ENCODE measurements around the gene SPSB2.
"Not testable (repeated sequence)": the region's sequence is repeated elsewhere in the genome, so short reads cannot be mapped to it uniquely, and the experiment has no call there.

Gene SPSB2

GRCh38 chr12:6873094-6874014 lies at the start of gene SPSB2:
Gene SPSB2, minus strand, starts transcription at chr12:6873303. Its CDS starts 402 bp downstream, at chr12:6872901.
- peak; percentile 96 to 98 for DNase-seq (ENCODE audit: low read depth in 1 of 2, low spot score in 1 of 2)

GRCh38 chr12:6921996-6922946 lies 49.2 kb upstream of the SPSB2 start:
- no peak for DNase-seq (ENCODE audit: low read depth in 1 of 2, low spot score in 1 of 2)

GRCh38 chr12:6921539-6921938 lies 48.4 kb upstream of the SPSB2 start:
- DNase-seq (ENCODE audit: low read depth in 1 of 2, low spot score in 1 of 2) = no peak

GRCh38 chr12:6919588-6919987 lies 46.5 kb upstream of the SPSB2 start:
- DNase-seq (ENCODE audit: low read depth in 1 of 2, low spot score in 1 of 2) = no peak

GRCh38 chr12:6917491-6918231 lies 44.6 kb upstream of the SPSB2 start:
- no peak for DNase-seq (ENCODE audit: low read depth in 1 of 2, low spot score in 1 of 2)

GRCh38 chr12:6916426-6917200 lies 43.5 kb upstream of the SPSB2 start:
- no peak for DNase-seq (ENCODE audit: low read depth in 1 of 2, low spot score in 1 of 2)

GRCh38 chr12:6915789-6916285 lies 42.7 kb upstream of the SPSB2 start:
- no peak for DNase-seq (ENCODE audit: low read depth in 1 of 2, low spot score in 1 of 2)

GRCh38 chr12:6914947-6915788 lies 42.1 kb upstream of the SPSB2 start:
- DNase-seq (ENCODE audit: low read depth in 1 of 2, low spot score in 1 of 2) = no peak

- peak; percentile 61 to 72 for DNase-seq (ENCODE audit: low read depth in 1 of 2, low spot score in 1 of 2)
These were observed 41.3 kb upstream of the SPSB2 start, which contains the start of gene ENO2 for GRCh38 chr12:6914246-6914946. Gene ENO2, plus strand, starts transcription at chr12:6914580. Its CDS starts 1,253 bp downstream, at chr12:6915833.

GRCh38 chr12:6912164-6912935 lies 39.2 kb upstream of the SPSB2 start:
- DNase-seq (ENCODE audit: low read depth in 1 of 2, low spot score in 1 of 2) = no peak

- no peak for DNase-seq (ENCODE audit: low read depth in 1 of 2, low spot score in 1 of 2)
These were observed 36.5 kb upstream of the SPSB2 start for GRCh38 chr12:6909421-6910145.

- not testable (repeated sequence) for DNase-seq (ENCODE audit: low read depth in 1 of 2, low spot score in 1 of 2)
These were observed 35.0 kb upstream of the SPSB2 start for GRCh38 chr12:6908141-6908540.

GRCh38 chr12:6905414-6906040 lies 32.4 kb upstream of the SPSB2 start:
- no peak for DNase-seq (ENCODE audit: low read depth in 1 of 2, low spot score in 1 of 2)

- peak; percentile 91 to 98 for DNase-seq (ENCODE audit: low read depth in 1 of 2, low spot score in 1 of 2)
These were observed 31.5 kb upstream of the SPSB2 start, which contains the start of gene LRRC23 for GRCh38 chr12:6904280-6905276. Gene LRRC23, plus strand, starts transcription at chr12:6904822. Its CDS starts 812 bp downstream, at chr12:6905634.

- DNase-seq (ENCODE audit: low read depth in 1 of 2, low spot score in 1 of 2) = no peak
These were observed 30.6 kb upstream of the SPSB2 start for GRCh38 chr12:6903722-6904121.

All from activated CD4-positive, alpha-beta T cell treated with anti-CD3 and anti-CD28 coated beads, Interleukin-2, amount 50 U/mL, for 24 hours (primary cell).